ENCODE data around the gene EME1.

Gene EME1

DNA sequence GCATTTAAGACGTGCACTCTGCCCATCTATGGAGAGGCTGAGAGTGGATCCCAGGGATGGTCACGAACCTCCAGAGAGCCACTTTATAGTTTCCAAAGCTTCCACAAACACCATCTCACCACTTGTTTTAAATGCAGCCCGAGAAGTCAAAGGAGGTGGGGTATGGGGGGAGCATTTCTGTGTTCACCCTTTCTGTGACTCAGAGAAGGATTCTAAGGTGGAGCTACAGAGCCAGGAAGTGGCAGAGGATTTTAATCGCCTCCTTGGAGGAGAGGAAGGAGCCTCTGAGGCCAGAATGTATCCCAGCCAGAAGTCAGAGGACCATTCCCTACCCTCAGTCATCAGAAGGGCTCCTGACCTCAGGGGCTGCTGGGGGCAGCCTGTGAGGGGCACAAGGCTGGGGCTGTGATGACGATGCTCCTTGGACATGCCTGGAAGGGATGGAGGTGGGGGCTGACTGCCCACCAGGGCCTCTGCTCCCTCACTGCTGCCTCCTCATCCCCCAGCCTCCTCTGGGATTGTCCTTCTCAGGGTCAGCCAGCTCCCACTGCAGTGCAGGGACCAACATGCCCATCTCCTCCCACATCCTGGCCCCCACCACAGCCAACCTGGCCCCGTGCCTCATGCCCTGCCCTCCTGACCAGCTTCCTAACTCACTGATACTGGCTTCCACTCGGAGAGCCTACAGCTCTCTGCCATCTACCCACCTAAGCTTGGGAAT is 24.3 kb upstream of the EME1 start:
- no peak for DNase-seq

DNA sequence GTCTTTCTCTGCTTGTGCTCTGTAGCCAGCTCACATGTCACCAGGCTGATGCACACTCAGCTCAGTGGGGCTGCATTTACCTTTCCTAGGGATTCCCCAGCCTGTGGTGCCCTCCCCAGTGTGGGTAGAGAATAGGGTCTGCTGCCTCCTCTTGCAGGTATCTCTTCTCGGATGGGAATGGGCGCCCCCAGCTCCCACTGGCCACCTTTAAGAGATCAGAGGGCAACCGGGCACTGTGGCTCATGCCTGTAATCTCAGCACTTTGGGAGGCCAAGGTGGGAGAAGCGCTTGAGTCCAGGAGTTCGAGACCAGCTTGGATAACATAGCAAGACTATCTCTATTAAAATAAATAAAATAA is 23.8 kb upstream of the EME1 start:
- no peak for DNase-seq

DNA sequence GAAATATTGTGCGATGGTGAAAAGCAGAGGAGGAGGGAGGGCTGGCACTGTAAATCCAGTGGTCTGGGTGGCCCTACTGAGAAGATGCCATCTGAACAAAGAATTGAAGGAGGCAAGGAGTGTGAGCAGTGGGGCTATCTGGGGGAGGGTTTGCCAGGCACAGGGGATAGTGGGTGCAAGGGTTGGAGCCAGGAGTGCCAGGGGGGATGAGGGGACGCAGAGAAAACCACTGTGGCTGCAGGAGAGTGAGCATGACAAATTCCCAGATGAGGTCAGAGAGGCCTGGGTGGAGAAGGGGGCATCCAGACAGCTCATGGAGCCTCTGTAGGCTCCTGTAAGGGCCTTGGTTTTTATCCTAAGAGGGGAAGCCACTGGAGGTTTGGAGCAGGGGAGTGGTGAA is 22.3 kb upstream of the EME1 start:
- no peak for DNase-seq

DNA sequence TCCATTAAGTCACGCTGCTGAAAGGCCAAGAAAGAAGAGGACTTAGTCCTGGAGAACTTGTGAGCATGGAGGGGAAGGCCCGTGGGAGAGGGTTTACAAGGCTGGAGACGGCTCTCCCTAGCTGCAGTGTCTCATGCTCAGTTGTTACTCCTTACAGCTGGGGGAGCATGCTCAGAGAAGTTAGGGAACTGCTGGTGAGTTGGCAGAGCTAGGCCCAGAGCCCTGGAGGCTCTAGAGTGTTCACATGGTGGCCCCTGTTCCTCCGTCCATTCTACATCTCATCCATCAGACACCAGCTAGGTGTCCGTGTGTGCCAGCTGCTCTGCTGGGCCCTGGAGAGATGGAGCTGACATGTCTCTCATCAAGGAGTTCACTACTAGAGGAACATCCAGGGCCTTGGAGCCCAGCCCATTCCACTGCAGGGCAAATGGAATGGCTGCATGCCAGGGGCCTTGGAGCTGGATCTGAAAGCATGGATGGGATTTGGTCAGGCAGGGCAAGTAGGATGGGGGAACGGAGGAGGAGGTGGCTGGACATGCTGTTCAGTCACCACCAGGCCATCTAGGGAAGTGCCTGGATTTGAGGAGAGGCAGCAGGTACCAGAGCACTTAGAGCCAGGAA is 20.8 kb upstream of the EME1 start:
- no peak for DNase-seq

DNA sequence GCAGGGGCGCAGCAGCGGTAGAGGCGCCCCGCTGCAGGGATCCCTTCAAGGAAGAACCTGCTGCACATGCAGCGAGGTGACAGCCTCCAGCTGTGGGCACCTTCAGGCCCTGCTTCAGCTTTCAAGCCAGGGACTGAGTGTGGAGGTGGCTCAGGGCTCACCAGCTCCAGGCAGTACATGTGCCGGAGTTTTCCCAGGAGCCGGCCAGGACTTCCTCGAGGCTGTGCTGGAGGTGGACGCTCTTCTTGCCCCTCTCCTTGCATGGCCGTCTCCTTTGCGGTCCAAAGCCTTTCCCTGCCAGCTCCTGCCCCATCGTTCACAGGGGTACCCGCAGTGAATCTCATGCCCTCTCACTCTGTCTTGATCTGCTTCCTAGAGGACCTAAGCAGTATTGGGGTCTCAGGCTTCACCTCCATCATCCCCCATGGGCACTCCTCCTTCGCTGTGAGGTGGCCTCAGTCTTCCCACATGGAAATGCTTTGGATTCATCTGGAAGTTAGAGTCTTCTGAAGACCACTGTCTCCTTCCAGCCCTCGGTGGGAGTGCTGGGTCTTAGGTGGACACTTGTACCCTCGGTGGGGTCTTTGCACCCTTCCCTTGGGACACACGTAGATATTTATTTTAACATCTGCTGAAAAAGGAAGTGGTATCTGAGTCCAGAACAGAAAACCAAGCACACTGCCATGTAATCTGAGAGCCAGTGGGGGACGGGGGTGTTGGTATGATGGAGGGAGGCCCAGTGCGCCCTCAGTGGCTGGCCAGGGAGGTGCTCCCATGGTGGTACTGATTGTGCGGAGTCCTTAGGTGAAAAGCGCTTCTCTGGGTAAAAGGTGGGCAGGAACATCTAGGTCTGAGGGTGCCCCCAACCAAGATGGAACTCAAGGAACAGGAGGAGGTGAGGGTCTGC is 20.1 kb upstream of the EME1 start:
- no peak for DNase-seq

DNA sequence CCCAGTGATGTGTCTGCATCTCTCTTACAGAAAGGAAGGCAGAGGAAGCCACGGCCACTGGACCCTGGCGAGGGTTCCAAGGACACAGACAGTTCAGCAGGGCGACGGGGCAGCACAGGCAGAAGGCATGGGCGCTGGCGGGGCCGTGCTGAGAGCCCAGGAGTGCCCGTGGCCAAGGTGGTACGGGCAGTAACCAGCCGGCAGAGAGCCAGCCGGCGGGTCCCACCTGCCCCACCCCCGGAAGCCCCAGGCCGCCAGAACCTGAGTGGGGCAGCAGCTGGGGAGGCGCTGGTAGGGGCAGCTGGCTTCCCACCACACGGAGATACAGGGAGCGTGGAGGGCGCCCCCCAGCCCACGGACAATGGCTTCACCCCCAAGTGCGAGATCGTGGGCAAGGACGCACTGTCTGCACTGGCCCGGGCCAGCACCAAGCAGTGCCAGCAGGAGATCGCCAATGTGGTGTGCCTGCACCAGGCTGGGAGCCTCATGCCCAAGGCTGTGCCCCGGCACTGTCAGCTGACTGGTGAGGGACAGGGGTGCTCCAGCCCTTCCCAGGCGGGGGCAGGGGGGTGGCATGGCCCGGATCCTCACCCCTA is 19.3 kb upstream of the EME1 start:
- no peak for DNase-seq

DNA sequence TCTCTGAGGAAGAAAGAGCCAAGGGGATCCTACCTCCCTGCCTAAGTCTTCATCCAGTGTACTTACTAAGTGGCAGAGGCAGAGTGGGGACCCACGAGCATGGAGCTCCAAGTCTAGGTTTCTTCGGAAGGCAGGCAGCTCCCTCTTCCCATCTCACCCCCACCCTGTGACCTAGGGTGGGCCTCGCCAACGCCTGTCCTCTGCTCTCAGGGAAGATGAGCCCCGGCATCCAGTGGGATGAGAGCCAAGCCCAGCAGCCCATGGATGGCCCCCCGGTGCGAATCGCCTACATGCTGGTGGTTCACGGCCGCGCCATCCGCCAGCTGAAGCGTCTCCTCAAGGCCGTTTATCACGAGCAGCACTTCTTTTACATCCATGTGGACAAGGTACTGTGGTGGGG is 18.8 kb upstream of the EME1 start:
- no peak for DNase-seq

DNA sequence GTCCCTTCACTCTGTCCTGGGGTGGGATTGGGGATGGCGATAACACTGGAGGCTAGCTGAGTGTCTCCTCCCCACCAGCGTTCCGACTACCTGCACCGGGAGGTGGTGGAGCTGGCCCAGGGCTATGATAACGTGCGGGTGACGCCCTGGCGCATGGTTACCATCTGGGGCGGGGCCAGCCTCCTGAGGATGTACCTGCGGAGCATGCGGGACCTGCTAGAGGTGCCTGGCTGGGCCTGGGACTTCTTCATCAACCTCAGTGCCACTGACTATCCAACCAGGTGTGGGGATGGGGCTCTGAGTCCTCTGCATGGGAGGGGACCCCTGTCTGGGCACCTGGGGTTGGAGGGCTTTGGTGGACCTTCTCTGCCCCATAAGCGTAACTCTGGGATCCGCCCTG is 18.3 kb upstream of the EME1 start:
- no peak for DNase-seq

DNA sequence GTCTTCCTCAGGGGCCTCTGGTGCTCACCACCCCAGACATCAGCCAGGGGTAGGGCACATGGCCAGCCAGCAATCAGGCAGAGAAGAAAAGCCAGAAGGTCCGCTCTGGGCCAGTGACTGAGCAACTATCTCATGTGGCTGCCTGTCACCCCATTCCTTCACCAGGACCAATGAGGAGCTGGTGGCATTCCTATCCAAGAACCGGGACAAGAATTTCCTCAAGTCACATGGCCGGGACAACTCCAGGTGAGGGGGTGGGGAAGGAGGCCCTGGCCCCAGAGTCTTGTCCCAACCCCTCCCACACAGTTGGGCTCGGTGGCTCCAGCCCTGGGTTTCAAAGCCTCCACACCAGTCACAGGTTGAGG is 17.7 kb upstream of the EME1 start:
- DNase-seq = no peak

DNA sequence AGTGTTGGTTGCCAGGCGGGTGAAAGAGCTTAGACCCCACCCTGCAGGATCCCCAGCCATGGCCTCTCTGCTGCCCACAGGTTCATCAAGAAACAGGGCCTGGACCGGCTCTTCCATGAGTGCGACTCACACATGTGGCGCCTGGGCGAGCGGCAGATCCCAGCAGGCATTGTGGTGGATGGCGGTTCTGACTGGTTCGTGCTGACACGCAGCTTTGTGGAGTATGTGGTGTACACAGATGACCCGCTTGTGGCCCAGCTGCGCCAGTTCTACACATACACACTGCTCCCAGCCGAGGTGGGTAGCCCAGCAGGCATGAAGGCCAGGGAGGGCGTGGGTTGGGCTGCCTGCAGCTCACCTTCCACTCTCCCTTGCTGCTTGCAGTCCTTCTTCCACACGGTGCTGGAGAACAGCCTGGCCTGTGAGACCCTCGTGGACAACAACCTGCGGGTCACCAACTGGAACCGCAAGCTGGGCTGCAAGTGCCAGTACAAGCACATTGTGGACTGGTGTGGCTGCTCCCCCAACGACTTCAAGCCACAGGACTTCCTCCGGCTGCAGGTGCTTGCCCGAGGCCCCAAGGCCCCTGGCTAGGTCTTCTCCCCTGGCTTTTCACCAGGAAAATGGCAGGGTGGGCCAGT is 17.2 kb upstream of the EME1 start:
- DNase-seq = no peak

DNA sequence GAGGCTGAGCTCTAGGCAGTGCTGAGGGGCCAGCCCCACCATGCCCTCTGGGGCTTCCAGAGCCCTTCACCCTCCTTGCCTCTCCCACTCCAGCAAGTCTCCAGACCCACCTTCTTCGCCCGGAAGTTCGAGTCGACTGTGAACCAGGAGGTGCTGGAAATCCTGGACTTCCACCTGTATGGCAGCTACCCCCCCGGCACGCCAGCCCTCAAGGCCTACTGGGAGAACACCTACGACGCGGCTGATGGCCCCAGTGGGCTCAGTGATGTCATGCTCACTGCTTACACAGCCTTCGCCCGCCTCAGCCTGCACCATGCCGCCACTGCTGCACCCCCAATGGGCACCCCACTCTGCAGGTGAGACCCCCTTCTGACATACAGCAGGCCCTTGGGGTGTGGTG is 16.6 kb upstream of the EME1 start:
- DNase-seq = no peak

DNA sequence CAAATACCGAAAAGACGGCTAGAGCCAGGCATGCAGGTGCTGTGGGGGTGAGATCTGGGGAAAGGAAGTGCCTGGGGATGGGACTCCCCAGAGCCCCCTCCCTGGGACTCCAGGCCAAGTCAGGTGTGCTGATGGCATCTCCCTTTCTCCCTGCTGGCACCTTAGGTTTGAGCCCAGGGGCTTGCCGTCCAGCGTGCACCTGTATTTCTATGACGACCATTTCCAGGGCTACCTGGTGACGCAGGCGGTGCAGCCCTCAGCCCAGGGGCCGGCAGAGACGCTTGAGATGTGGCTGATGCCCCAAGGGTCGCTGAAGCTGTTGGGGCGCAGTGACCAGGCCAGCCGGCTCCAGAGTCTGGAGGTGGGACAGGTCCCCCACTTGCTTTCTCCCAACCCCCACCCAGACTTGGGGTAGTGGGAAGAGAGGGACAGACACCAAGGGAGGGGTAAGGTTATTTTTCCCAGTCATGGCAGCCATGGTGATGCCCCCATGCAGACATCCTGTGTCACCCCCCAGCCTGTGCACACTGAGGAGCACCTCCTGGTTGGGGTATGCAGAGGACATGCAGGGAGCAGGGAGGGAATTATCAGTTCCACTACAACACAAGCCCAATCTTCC is 16.0 kb upstream of the EME1 start:
- DNase-seq = no peak

DNA sequence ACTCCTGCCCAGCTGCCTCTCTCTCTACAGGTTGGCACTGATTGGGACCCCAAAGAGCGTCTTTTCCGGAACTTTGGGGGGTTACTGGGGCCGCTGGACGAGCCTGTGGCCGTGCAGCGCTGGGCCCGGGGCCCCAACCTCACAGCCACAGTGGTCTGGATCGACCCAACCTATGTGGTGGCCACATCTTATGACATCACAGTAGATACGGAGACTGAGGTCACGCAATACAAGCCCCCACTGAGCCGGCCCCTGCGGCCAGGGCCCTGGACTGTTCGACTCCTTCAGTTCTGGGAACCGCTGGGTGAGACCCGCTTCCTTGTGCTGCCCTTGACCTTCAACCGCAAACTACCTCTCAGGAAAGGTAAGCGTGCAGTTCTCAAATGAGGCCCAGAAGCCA is 14.9 kb upstream of the EME1 start:
- DNase-seq = no peak

DNA sequence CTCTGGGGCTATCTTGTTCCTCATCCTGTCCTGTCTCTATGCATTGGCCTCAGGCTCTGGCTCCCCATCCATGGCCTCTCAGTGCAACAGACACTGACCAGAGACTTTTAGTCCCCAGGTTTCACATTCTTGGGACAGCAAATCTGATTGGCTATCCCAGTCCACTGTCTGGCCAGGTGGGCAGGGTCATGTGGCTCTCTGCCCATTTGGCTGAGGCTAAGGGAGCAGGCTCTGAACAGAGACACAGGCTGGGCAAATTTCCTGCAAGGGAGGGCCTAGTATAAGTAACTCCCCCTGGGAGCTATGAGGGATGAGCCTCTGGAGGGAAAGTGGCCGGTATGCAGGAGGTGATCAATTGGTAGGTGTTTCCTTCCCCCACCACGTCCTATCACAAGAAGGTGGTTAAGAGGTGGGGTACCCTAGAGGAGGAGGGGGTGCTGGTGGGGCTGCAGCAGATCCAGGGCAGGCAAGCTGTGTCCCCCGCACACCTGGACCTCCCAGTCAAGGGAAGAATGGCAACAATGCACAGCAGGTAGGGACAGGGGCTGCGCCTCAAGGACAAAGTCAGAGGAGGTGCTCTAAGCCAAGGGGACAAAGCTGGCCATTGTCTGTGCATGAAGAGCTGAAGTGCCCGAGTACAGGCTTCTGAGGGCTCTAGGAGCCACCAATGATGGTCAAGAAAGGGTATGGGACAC is 13.9 kb upstream of the EME1 start:
- no peak for DNase-seq

DNA sequence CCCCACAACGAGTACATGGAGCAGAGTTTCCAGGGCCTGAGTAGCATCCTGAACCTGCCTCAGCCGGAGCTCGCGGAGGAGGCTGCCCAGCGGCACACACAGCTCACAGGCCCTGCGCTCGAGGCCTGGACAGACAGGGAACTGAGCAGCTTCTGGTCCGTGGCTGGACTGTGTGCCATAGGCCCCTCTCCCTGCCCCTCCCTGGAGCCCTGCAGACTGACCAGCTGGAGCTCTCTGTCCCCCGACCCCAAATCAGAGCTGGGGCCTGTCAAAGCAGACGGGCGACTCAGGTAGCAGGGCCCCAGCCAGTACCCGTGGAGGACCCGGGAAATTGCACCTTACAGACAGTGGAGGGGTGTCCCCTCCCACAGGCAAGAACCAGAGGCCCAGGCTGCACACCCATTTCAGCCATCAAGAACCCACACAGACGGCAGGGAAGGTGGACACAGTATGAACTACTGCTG is 13.0 kb upstream of the EME1 start:
- no peak for DNase-seq

DNA sequence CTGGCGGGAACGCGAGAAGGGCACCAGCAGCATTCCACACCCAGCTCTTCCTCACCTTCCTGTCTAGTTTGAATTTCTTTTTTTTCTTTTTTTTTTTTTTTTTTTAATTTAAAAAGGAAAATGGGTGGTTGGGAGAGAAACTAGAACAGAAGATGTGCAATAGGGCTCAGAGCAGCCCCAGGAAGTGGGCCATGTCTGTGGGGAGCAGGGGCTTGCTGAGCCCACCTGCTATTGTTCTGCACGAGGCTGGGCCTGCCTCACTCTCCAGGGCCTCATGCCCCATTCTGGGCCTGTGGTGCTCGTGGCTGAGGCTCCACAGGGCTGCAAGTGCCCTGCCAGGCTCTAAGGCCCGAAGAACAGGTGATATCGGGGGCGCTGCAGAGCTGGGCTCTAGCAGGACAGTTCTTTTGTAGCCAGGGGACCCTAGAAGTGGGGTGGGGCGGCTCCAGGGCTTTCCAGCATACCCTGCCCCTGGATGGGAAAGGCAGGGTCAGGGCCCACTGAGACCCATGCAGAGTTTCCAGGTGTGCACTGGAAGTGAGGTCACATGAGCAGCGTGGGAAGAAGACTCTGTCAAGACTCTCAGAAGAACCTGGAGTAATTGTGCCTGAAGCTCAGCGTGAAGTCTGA is 12.4 kb upstream of the EME1 start:
- DNase-seq = no peak

DNA sequence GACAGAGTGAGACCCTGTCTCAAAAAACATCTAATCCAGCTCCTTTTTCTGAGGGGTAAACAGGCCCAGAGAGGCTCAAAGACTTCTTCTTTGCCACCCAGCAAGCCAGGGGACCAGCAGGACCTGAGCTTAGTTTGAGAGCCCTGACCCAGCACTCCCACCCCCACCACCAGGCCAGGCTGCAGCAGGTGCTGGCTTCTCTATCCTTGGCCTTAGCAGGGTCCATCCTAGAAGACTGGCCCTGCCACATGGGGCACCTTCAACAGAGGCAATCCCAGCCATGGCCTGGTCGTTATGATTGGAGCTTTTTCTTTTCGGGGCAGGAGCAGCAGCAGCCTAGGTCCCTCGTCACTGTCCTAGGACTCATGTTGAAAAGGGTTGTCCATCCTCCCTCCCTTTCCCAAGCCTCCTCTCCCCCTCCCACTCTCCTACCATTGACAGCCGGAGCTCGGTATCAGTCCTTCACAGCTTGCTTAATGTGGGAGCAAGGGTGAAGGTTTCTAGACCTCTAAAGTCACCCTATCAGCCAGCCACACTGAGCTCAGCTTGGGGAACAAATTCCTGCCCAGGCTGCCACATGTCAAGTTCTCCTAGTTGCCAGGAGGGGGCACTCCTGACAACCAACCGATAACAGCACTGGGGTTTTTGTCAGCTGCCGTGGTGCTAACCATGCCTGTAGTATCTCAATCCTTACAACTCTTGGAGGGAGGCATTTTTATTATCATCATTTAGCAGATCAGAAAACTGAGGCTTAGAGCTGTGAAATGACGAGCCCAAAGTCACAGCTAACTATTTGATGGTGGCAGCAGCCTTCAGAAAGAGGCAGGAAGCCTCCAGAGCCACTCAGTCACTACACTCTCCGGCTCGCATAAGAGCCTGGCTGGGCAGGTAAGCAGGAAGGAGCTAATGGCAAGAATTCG is 11.2 kb upstream of the EME1 start:
- DNase-seq = peak; percentile 58 to 70

DNA sequence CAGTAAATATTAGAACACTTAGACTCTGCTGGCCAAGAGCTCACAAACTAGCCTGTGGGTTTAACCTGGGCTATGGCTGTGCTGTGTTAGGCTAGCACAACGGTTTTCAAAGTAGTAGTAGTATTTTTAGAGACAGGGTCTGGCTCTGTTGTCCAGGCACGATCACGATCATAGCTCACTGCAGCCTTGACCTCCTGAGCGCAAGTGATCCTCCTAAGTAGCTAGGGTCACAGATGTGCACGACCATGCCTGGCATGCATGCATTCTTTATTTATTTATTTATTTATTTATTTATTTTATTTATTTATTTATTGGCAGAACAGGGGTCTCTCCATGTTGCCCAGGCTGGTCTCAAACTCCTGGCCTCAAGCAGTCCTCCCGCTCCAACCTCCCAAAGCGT is 10.4 kb upstream of the EME1 start:
- no peak for DNase-seq

DNA sequence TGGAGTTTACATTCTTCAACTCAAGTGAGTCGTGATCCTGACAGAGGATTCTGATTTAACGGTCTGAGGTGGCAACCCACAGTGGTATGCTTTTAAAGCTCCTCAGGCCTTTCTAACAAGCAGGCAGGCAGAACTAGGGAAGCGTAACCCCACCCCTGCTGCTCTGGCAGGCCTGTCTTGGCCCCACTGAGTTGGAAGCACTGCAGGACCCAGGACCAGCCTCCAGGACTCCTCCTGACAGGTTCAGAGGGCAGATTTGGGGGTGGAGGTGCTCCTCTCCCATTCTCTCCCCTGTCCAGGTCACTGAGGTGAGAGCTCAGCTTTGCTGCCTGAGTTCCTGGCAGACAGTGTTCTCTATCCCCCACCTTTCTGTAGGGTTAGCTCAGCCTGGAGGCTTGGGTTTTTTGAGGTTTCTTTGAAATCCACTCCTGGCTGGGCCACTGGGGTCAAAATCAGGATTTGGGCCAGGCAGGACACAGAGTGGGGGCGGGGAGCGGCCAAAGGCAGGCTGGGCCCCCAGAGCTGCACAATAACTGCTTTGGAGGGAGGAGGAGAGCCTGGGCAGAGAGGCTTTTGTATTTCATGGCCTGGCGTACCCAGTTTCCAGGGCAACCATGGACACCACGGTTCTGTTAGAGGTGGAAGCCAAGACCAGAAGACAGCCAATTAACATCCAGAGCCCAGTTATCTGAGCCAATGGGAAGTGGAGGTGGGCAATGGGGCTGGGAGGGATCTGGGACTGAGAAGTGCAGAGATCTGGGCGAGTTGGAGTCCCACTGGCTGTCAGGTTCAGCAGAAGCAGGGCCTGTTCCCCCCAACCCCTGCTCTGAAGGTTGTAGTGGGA is 9.6 kb upstream of the EME1 start:
- DNase-seq = peak; percentile 43 to 61

All from NCI-H2081 (cell line).